GM12878 (cell line): ENCODE measurements around the gene RGS11. TPM values are rescaled to one million over a fixed set of nuclear protein-coding genes. Genes with fewer than 3 reads are reported as not detected.

Source experiments
- ATAC-seq: fragments of 200-7000 bp; cut with Tn5 transposase; 3 replicates; pipeline ENCODE4 v1.9.1; 2020; ENCODE audit warnings: mild to moderate bottlenecking, moderate library complexity
- BruUV-seq: library from RNA; stranded (reverse); fragments of 400-500 nt; replicated peaks from 2 replicates; lab custom pipeline; 2021; lab: Mats Ljungman, UMichigan
- CTCF ChIA-PET: fragments of 300-600 bp; sonication (Branson Sonifier 250); formaldehyde crosslinking; extraction: SDS; loops from one replicate; lab custom pipeline; 2021; ENCODE audit warnings: inconsistent platforms; lab: Yijun Ruan, JAX
- POLR2A ChIA-PET: fragments of 350-600 bp; formaldehyde crosslinking; extraction: SDS; loops from one replicate; lab custom pipeline; 2021; ENCODE audit warnings: inconsistent platforms; lab: Charles Lee
- RAD21 ChIA-PET: fragments of 300-600 bp; sonication (Branson Sonifier 250); formaldehyde crosslinking; loops from one replicate; lab custom pipeline; 2023; ENCODE audit warnings: antibody characterized with exemption; ENCODE audit not compliant: unreplicated experiment; lab: Charles Lee
- SMC1A ChIA-PET: fragments of 300-600 bp; sonication (Branson Sonifier 250); formaldehyde crosslinking; loops from one replicate; lab custom pipeline; 2023; ENCODE audit not compliant: unreplicated experiment, uncharacterized antibody; lab: Charles Lee
- DNase-seq: peaks from one replicate; pipeline ENCODE4 v3.0.0-alpha.2; 2011; ENCODE audit warnings: low read depth, low spot score
- FAIRE-seq: peaks from 3 replicates; lab custom pipeline; 2011; peaks lifted over from hg19 to GRCh38; lab: Jason Lieb, UNC
- H2AFZ ChIP-seq: 2 replicates; pipeline ENCODE4 v1.6.0; 2011; ENCODE audit warnings: low read depth, low read length, control low read depth; ENCODE audit not compliant: control insufficient read depth
- H3K27ac ChIP-seq: 2 replicates; pipeline ENCODE4 v1.5.1; 2011; ENCODE audit warnings: control low read depth; ENCODE audit not compliant: control insufficient read depth, insufficient read depth
- H3K27me3 ChIP-seq, 2 experiments: replicated peaks in 1 of 2; 2 replicates each; pipeline versions ENCODE4 v1.6.0 to v1.6.1; 2011; ENCODE audit warnings: low read length in 1 of 2; ENCODE audit not compliant: control insufficient read depth in 2 of 2, insufficient read depth in 2 of 2
- H3K36me3 ChIP-seq, 2 experiments: 2 replicates each; pipeline ENCODE4 v1.5.1; 2011; ENCODE audit warnings: low read length in 1 of 2; ENCODE audit not compliant: control insufficient read depth in 2 of 2, insufficient read depth in 2 of 2
- H3K4me1 ChIP-seq: 2 replicates; pipeline ENCODE4 v1.6.1; 2011; ENCODE audit warnings: mild to moderate bottlenecking, low read length, moderate library complexity, mixed read lengths; ENCODE audit not compliant: control insufficient read depth, insufficient read depth
- H3K4me2 ChIP-seq: 2 replicates; pipeline ENCODE4 v1.6.0; 2011; ENCODE audit warnings: control low read depth; ENCODE audit not compliant: control insufficient read depth, insufficient read depth
- H3K4me3 ChIP-seq: fragments of 200-600 bp; sonication (generic); 2 replicates; pipeline ENCODE4 v1.5.1; 2016
- H3K79me2 ChIP-seq: 2 replicates; pipeline ENCODE4 v1.6.0; 2011; ENCODE audit warnings: low read length; ENCODE audit not compliant: control insufficient read depth, insufficient read depth
- H3K9ac ChIP-seq: 2 replicates; pipeline ENCODE4 v1.8.0; 2011; ENCODE audit warnings: low read length, control low read depth, mixed read lengths; ENCODE audit not compliant: control insufficient read depth, insufficient read depth
- H3K9me3 ChIP-seq: replicated peaks from 3 replicates; pipeline ENCODE4 v1.5.1; 2011; ENCODE audit warnings: mild to moderate bottlenecking, low read length; ENCODE audit not compliant: control insufficient read depth, insufficient read depth
- H4K20me1 ChIP-seq: 2 replicates; pipeline ENCODE4 v1.6.0; 2011; ENCODE audit not compliant: control insufficient read depth, insufficient read depth
- BHLHE40 ChIP-seq, 2 experiments: fragments of 450-650 bp in 1 of 2; IDR thresholded peaks; 2 replicates each; pipeline ENCODE4 v1.6.1; 2011 to 2017; ENCODE audit warnings: low read depth in 2 of 2, borderline replicate concordance in 1 of 2, improper control_type of control experiment in 1 of 2, low read length in 1 of 2, mild to moderate bottlenecking in 1 of 2
- FOXK2 ChIP-seq: fragments of 450-650 bp; IDR thresholded peaks from 2 replicates; pipeline ENCODE4 v1.6.1; 2017; ENCODE audit warnings: mild to moderate bottlenecking, moderate library complexity
- GABPA ChIP-seq: IDR thresholded peaks from 2 replicates; pipeline ENCODE4 v1.6.1; 2014; ENCODE audit warnings: antibody characterized with exemption, low read depth, mild to moderate bottlenecking, inconsistent platforms
- MXI1 ChIP-seq: fragments of 150-350 bp; IDR thresholded peaks from 2 replicates; pipeline ENCODE4 v1.6.1; 2011; ENCODE audit warnings: low read depth, mild to moderate bottlenecking, inconsistent platforms, low read length, improper control_type of control experiment
- RELB ChIP-seq: fragments of 450-650 bp; IDR thresholded peaks from 2 replicates; pipeline ENCODE4 v1.6.1; 2017; ENCODE audit warnings: low read depth, mild to moderate bottlenecking, moderate library complexity
- SKIL ChIP-seq: fragments of 450-650 bp; IDR thresholded peaks from 2 replicates; pipeline ENCODE4 v1.6.1; 2017; ENCODE audit warnings: mild to moderate bottlenecking, low read depth, inconsistent platforms; ENCODE audit not compliant: poor library complexity, severe bottlenecking
- ZNF274 ChIP-seq: IDR thresholded peaks from one replicate; pipeline ENCODE4 v1.8.0; 2011; ENCODE audit not compliant: insufficient read length, insufficient read depth
- ZNF687 ChIP-seq: fragments of 450-650 bp; IDR thresholded peaks from 2 replicates; pipeline ENCODE4 v1.6.1; 2017; ENCODE audit warnings: mild to moderate bottlenecking, moderate library complexity
- WGBS: methylation state at CpG from one replicate; pipeline ENCODE4 v1.1.6; 2016; ENCODE audit warnings: low lambda C conversion rate; ENCODE audit not compliant: insufficient replicate concordance, insufficient coverage; ENCODE audit errors: missing lambda C conversion rate; 5-methylcytosine and 5-hydroxymethylcytosine counted together
- in situ Hi-C: fragments of 300-500 bp; cut with MboI; formaldehyde crosslinking; loops from 9 replicates; pipeline ENCODE4 v1.14.3; 2018; ENCODE audit warnings: mixed read lengths
- intact Hi-C: fragments of 100-400 bp; cut with micrococcal nuclease; formaldehyde crosslinking; loops from one replicate; pipeline ENCODE4 v1.14.2; 2022; ENCODE audit not compliant: unreplicated experiment
- polyA plus RNA-seq, 11 experiments: library from polyadenylated mRNA; depleted of rRNA in 4 of 11; unstranded in 6 of 11; stranded (reverse) in 5 of 11; fragments of >200 nt; fragmentation: Nextera tagmentation in 4 of 11; fragmentation: Illumina TruSeq in 1 of 11; extraction: Ambion mirVana in 4 of 11; extraction: Trizol in 1 of 11; gene quantifications; 1 replicate in 1 of 11; 2 replicates in 10 of 11; pipeline versions ENCODE4 v1.2.1 to v1.2.3, GENCODE V29; 2011 to 2016; ENCODE audit warnings: inconsistent platforms in 2 of 11, missing spikeins in 2 of 11, low read depth in 1 of 11
- total RNA-seq, 4 experiments: library from RNA; depleted of rRNA in 3 of 4; stranded (reverse); fragments of >200 nt in 3 of 4; fragmentation: Illumina TruSeq in 1 of 4; extraction: Trizol in 1 of 4; gene quantifications; 2 replicates each; pipeline versions ENCODE4 v1.2.1 to v1.2.3, GENCODE V29; 2013 to 2021

The RGS11 gene
- total and polyA plus RNA-seq, 10 of the 15 experiments (the other 5 are each of a cell fraction or from before 2014, with no cell fraction given), result 0.04 TPM; not detected in 9

GRCh38 chr16:321532-321931, 45.8 kb upstream of the RGS11 start:
- H3K4me1 ChIP-seq, result peaks cover 22% of the 10 kb centered on the region
- intact Hi-C loops (no loop called here), in situ Hi-C loops (no loop called here)
- no peaks in the 10 kb centered on the region for H4K20me1 ChIP-seq
- H3K27me3 ChIP-seq, result no peaks in the 10 kb centered on the region
- H3K36me3 ChIP-seq, result peaks cover 3 to 13% of the 10 kb centered on the region in 2 experiments; a peak in 3 of 4 replicates
- FAIRE-seq, result no peak
- RAD21 ChIA-PET, result interaction anchor here (0.7 kb wide), 2 partner anchors 31 to 216 kb away, joined by 3 to 4 read pairs; partner anchors contain the start of gene AXIN1
- no TSS peak for BruUV-seq
- H3K4me3 ChIP-seq, result no peak overlapping the region
- no peaks in the 10 kb centered on the region for H3K9me3 ChIP-seq
- H3K27ac ChIP-seq, result no peak overlapping the region
- CTCF ChIA-PET, result interaction anchor here (0.8 kb wide), 1 partner anchor 86 kb away, joined by 3 read pairs; no protein-coding TSS in a partner anchor
- H3K9ac ChIP-seq, result no peak overlapping the region
- DNase-seq, result no peak
- POLR2A ChIA-PET, result interaction anchor here (0.6 to 1.6 kb wide), 2 partner anchors 15 to 28 kb away, joined by 4 to 8 read pairs; no protein-coding TSS in a partner anchor
- H3K4me2 ChIP-seq, result no peak overlapping the region
- no peak for ATAC-seq
- WGBS, result 76% methylated on average over 9 of the region's 9 CpGs
- peaks cover 14% of the 10 kb centered on the region for H3K79me2 ChIP-seq
- no peak overlapping the region for H2AFZ ChIP-seq
- SMC1A ChIA-PET, result no interaction called here
- TF ChIP-seq BHLHE40 (IDR thresholded peaks at IDR 0.05; ENCODE audit: borderline replicate concordance in 1 of 2, low read depth in 2 of 2, low read length in 1 of 2) (no peak), MXI1 (no peak)

GRCh38 chr16:320206-320605, 44.5 kb upstream of the RGS11 start:
- no peak overlapping the region for H3K9ac ChIP-seq
- POLR2A ChIA-PET, result no interaction called here
- SMC1A ChIA-PET, result interaction anchor here (1.0 kb wide), 1 partner anchor 29 kb away, joined by 3 read pairs; no protein-coding TSS in a partner anchor
- no peaks in the 10 kb centered on the region for H3K27me3 ChIP-seq
- ATAC-seq, result no peak
- H3K4me3 ChIP-seq, result no peak overlapping the region
- WGBS, result 94% methylated on average over 5 of the region's 5 CpGs
- no TSS peak for BruUV-seq
- peaks cover 9% of the 10 kb centered on the region for H3K79me2 ChIP-seq
- RAD21 ChIA-PET, result no interaction called here
- peaks cover 15% of the 10 kb centered on the region for H3K4me1 ChIP-seq
- H2AFZ ChIP-seq, result no peak overlapping the region
- in situ Hi-C loops, result no loop called here
- H3K36me3 ChIP-seq, result peaks cover 3 to 13% of the 10 kb centered on the region in 2 experiments; a peak in 3 of 4 replicates
- H3K9me3 ChIP-seq, result no peaks in the 10 kb centered on the region
- no peaks in the 10 kb centered on the region for H4K20me1 ChIP-seq
- intact Hi-C loops, result no loop called here
- H3K27ac ChIP-seq, result no peak overlapping the region
- DNase-seq, result no peak
- H3K4me2 ChIP-seq, result no peak overlapping the region
- CTCF ChIA-PET, result no interaction called here
- FAIRE-seq, result no peak
- TF ChIP-seq ZNF687 (no peak), RELB (no peak), ZNF274 (no peak), SKIL (no peak), FOXK2 (no peak), BHLHE40 (IDR thresholded peaks at IDR 0.05; ENCODE audit: borderline replicate concordance in 1 of 2, low read depth in 2 of 2, low read length in 1 of 2) (no peak), GABPA (no peak)
